Activated T-helper 9 cell treated with anti-CD3 and anti-CD28 coated beads, Interleukin-2, amount 50 U/mL, for 16 hours (primary cell): Measurements from ENCODE around the gene SDR39U1.

Source experiments
- DNase-seq: peaks from one replicate; pipeline ENCODE4 v3.0.0-alpha.2; 2020; ENCODE audit warnings: low read depth

Gene SDR39U1

DNA sequence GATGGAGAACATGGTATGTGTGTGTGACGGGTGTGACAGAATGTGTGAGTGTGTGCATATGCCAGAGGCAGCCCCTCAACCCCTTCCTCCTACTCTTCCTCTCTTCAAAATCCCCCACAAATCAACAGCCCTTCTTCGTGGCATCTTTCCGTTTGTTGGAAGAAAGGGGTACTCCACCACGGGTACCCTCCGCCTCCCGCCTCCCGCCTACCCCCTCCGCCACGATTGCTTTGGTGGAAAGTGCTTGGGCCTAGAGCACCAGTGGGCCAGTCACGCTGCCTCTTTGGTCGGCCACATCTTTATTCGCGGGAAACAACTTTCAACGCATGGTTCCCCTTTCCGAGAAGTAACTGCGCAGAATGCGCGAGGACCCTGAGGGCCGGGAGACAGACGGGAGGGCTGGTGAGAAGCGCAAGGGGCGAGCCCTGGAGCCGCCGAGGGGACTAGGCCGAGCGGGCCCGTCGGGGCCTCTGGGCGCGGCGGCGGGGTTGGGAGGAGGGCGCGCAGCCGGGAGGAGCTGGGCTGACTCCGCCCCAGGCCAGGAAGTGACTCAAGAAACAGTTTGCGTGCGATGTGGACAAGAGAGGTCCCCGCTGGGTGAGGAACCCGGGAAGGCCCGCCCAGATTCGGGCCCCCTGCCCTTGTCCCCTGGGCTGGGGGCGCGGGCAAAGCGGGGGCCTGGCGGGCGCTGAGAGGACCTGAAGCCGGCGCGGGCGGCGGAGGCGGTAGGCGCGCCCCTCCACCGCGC lies 13.0 kb downstream of the SDR39U1 start, which contains the start of the genes CBLN3 and KHNYN:
CBLN3 (minus strand) TSS at position 274 of the 748 bp plus-strand sequence. CDS start 614 bp downstream, outside the sequence.
KHNYN (plus strand) TSS at position 560 of the 748 bp plus-strand sequence. CDS start 777 bp downstream, outside the sequence.
- DNase-seq, result peak; percentile 82

DNA sequence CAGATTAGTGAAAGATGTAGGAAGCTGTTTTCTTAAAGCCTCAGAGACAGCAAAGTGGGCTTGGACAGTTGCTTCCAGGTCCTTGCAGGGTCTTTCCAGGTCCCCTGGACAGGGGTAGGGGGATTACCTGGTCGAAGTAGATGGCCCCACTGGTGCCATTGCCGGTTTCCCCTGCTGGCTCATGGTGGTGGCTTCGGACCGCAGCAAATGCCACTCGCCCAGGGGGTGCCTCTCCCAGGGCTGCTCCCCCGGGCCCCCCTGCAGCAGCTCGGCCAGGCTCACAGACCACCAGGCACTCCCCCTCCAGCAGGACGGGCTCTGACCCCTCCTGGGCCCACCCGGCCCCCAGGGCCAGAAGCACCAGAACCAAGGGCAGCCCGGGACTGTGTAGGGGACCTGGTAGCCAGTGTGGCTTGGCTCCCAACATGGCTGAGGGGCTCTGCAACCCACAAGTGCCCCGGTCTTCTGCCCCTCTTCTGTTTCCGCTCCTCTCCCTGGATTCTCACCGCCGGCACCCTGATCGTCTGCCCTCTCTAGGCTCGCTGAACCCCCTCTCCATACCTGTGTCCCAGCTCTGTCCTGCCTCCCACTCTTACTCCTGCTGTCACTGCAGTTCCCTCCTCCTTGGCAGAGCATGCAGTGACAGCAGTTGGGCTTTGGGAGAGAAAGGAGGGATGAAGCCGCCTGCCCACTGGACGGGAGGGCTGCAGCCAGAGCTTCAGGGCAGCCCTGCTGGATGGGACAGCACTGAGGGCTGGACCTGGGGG lies 13.8 kb downstream of the SDR39U1 start:
- no peak for DNase-seq

DNA sequence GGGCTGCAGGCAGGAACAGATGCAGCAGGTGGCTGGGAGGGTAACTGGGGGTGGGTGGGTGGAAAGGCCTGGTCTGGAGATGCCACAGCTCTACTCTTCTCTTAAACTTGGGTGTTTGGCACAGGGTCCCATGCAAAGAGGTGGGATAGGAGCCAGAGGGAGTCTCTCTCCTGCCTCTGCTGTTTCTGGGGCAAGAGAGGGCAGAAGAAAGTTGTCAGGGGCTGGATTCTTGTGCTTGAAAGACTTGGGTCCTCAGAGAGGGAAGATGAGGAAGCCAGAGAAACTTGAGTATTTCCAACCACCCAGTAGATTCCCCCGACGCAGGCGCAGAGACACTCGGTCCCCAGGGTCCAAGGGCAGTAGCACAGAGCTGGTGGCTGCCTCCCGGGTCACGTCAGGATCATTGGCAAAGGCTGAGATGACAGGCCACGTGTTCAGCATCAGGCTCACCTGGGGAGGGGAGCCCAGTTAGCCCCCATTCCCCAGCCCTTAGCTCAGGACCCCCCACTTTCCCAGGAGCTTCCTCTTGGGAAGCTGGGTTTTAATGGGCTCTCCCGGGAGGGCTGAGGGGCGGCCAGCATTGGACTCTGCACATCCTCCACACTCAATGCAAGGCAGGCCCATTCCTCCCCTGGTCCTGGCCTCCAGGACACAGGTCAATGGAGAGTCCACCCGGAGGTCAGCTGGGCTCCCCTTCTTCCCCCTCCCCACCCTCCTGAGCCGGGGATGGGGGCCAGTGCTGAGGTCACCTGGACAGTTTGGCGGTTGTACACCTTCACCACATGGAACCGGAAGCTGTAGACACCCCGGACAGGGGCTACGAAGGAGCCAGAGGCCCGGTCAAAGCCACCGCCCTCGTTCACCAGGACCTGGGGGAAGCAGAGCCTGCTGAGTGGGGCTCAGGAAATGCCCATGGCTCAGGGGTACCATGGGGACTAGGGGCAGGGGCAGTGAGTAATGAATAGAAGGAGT lies 14.8 kb downstream of the SDR39U1 start:
- DNase-seq, result no peak

GRCh38 chr14:24426912-24427536 lies 15.6 kb downstream of the SDR39U1 start:
- no peak for DNase-seq

- DNase-seq, result no peak
These were observed 16.2 kb downstream of the SDR39U1 start for GRCh38 chr14:24426150-24426911.

DNA sequence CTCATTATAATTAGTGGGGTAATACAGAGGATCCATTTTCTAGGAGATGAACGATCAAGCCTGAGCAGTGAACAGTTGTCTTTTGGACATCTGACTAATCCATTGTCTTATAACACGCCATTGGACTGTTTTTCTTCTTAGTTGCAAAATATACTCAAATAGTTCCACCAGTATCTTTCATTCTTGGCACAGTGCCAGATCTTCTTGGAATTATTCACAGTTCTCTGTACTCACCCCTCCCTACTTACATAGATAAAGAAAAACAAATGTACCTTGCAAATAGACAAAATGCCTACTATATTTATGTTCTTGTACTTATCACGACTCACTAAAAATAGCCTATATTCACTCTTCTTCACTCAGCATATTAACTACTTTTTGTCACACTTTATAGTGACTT lies 16.9 kb downstream of the SDR39U1 start:
- DNase-seq, result no peak

DNA sequence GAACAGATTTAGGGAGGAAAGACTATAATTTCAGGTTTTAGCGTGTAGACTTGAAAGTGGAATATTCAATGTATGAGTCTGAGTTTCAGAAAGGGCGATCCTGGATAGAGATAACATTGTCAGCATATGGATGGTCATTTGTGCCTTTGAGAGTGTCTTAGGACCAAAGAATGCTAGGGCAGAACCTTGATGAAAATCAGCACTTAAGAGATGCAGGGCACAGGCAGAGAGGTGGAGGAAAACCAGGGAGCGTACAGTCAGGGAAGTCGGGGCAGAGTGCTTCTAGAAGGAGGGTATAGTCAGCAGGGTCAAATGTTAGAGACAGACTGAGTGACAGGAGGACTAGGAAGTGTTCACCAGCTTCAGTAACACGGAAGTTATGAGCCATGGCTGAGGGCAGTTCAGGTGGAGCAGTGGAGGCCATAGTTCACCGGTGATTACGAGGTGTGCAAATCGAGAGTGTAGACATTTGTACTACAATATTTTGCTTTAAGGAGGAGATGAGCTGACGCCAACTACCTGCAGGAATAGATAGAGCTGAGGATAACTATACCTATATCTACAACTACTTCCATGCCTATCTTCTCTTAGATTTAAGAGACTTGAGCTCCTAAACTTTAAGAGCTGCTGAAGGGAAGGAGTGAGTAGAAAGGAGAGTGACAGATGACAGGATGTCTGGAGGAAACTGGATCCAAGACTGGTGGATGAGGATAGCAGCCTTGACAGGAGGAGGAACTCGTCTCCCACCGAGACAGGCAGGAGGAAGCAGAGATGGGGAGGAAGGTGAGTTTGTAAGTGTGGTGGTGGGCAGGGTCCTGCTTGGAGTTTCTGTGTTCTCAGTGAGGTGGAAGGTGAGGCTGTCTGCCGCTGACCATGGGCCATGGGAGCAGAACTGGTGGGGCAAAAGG lies 19.6 kb downstream of the SDR39U1 start:
- no peak for DNase-seq

GRCh38 chr14:24422261-24422660 lies 20.3 kb downstream of the SDR39U1 start:
- no peak for DNase-seq

- no peak for DNase-seq
These were observed 24.1 kb downstream of the SDR39U1 start for GRCh38 chr14:24418492-24418873.

GRCh38 chr14:24417832-24418491 lies 24.6 kb downstream of the SDR39U1 start:
- no peak for DNase-seq

DNA sequence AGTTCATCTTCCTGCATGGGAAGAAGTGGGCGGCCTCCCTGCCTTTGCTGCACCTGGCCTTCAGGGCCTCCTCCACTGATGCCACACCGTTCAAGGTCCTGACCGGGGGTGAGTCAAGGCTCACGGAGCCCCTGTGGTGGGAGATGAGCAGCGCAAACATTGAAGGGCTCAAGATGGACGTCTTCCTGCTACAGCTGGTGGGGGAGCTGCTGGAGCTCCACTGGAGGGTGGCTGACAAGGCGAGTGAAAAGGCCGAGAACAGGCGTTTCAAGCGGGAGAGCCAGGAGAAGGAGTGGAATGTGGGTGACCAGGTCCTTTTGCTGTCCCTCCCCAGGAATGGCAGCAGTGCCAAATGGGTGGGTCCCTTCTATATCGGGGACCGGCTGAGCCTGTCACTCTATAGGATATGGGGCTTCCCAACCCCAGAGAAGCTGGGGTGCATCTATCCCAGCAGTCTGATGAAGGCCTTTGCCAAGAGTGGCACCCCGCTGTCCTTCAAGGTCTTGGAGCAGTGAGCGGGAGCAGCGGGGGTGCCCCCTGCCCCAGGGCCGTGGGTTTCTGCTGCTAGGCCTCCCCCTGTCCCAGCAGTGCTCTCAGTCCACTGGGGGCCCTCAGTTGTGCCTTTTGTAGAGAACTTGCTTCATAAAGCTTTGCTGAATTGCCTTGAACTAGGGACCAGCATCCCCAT lies 25.5 kb downstream of the SDR39U1 start:
- DNase-seq, result no peak

DNA sequence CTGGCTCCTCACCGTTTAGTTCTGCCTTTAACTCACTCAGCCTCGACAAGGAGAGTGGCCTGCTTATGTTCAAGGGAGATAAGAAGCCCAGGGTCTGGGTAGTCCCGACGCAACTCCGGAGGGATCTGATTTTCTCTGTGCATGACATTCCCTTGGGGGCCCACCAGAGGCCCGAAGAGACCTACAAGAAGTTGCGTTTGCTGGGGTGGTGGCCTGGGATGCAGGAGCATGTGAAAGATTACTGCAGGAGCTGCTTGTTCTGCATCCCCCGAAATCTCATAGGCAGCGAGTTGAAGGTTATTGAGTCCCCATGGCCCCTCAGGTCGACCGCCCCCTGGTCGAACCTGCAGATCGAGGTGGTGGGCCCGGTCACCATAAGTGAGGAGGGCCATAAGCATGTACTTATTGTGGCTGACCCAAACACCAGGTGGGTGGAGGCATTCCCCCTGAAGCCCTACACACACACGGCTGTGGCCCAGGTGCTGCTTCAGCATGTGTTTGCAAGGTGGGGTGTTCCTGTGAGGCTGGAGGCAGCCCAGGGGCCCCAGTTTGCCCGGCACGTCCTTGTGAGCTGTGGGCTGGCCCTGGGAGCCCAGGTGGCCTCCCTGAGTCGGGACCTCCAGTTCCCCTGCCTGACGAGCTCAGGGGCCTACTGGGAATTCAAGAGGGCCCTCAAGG lies 26.2 kb downstream of the SDR39U1 start:
- no peak for DNase-seq

DNA sequence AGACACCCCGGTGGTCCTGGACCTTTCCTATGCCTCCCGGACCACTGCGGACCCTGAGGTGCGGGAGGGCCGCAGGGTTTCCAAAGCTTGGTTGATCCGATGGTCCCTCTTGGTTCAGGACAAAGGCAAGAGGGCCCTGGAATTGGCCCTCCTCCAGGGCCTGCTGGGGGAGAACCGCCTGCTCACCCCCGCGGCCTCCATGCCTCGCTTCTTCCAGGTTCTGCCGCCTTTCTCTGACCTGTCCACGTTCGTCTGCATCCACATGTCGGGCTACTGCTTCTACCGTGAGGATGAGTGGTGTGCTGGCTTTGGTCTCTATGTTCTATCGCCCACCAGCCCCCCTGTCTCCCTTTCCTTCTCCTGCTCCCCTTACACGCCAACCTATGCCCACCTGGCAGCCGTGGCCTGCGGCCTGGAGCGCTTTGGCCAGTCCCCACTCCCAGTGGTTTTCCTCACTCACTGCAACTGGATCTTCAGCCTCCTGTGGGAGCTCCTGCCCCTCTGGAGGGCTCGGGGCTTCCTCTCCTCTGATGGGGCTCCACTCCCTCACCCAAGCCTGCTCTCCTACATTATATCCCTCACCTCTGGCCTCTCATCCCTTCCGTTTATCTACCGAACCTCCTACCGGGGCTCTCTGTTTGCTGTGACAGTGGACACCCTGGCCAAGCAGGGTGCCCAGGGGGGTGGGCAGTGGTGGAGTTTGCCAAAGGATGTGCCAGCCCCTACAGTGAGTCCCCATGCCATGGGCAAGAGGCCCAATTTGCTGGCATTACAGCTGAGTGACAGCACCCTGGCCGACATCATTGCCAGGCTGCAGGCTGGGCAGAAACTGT lies 26.9 kb downstream of the SDR39U1 start:
- DNase-seq, result no peak

GRCh38 chr14:24414732-24415420 lies 27.7 kb downstream of the SDR39U1 start:
- DNase-seq, result no peak

GRCh38 chr14:24414077-24414476 lies 28.5 kb downstream of the SDR39U1 start:
- DNase-seq, result no peak
